Adrenal gland (tissue), 12 donors: Measurements from ENCODE around the gene PEPD. TPM values are rescaled to one million over a fixed set of nuclear protein-coding genes. Genes with fewer than 3 reads are reported as not detected.
A peak's percentile ranks its signal among the peaks of the same experiment; 100 is the strongest.

ENCODE experiments used
- DNase-seq, 7 donors: peaks; one replicate each; pipeline ENCODE4 v3.0.0-alpha.2; 2019 to 2020
- H3K27ac ChIP-seq, 5 donors: fragments of 200-600 bp; sonication (generic) in 4 of 5; 1 replicate in 3 of 5; 2 replicates in 2 of 5; pipeline versions ENCODE4 v1.5.1 to v1.8.0; 2016 to 2020; ENCODE audit warnings: mild to moderate bottlenecking in 1 of 5
- H3K27me3 ChIP-seq: fragments of 200-600 bp; 2 replicates; pipeline ENCODE4 v1.8.0; 2021
- H3K36me3 ChIP-seq, 2 donors: fragments of 200-600 bp; replicated peaks in 1 of 2; 1 replicate in 1 of 2; 2 replicates in 1 of 2; pipeline versions ENCODE4 v1.5.1 to v1.8.0; 2018 to 2022
- H3K4me1 ChIP-seq, 2 donors: fragments of 200-600 bp; replicated peaks in 1 of 2; 1 replicate in 1 of 2; 2 replicates in 1 of 2; pipeline versions ENCODE4 v1.5.1 to v1.8.0; 2018 to 2021
- H3K4me3 ChIP-seq, 4 donors: fragments of 200-600 bp; sonication (generic) in 3 of 4; one replicate each; pipeline ENCODE4 v1.5.1; 2016 to 2018
- H3K9me3 ChIP-seq, 3 donors: fragments of 200-600 bp; sonication (generic) in 1 of 3; replicated peaks in 1 of 3; 1 replicate in 2 of 3; 2 replicates in 1 of 3; pipeline versions ENCODE4 v1.5.1 to v1.8.0; 2016 to 2021
- POLR2A ChIP-seq, 2 donors: fragments of 450-650 bp; IDR thresholded peaks; one replicate each; pipeline ENCODE4 v1.6.1; 2017; ENCODE audit warnings: antibody characterized with exemption in 2 of 2, mild to moderate bottlenecking in 2 of 2, moderate library complexity in 1 of 2
- WGBS, 4 donors: extraction: QIAGEN DNeasy Blood & Tissue Kit in 2 of 4; methylation state at CpG; one replicate each; pipeline versions ENCODE4 v1.1.5 to v1.1.7; 2013 to 2017; 5-methylcytosine and 5-hydroxymethylcytosine counted together
- intact Hi-C, 2 donors: fragments of 100-400 bp; cut with DNase I; formaldehyde crosslinking; loops; one replicate each; pipeline versions ENCODE4 v1.14.1 to v1.15.0; 2022 to 2023
- polyA plus RNA-seq, 3 donors: library from polyadenylated mRNA; stranded (reverse); fragments of 200-250 nt in 2 of 3; fragments of 350-450 nt in 1 of 3; fragmentation: Illumina TruSeq in 1 of 3; extraction: RNeasy Lipid Tissue Mini Kit (QIAGEN cat#74804) in 1 of 3; gene quantifications; one replicate each; pipeline ENCODE4 v1.2.3, GENCODE V29; 2013 to 2014
- total RNA-seq, 9 donors: library from RNA; depleted of rRNA in 4 of 9; stranded (reverse); fragments of >200 nt in 4 of 9; fragments of 120-200 nt in 1 of 9; fragmentation: NEBNext Ultra II Directional in 1 of 9; extraction: Animal tissue kit (Norgen Biotek cat#: 25700) in 1 of 9; gene quantifications; one replicate each; pipeline versions ENCODE4 v1.1.0 to v1.2.4, GENCODE V29; 2013 to 2023
- TF ChIP-seq, protein P1 (sequence below), 6 experiments: fragments of 450-650 bp in 4 of 6; fragments of 200-600 bp in 2 of 6; sonication (generic) in 1 of 6; IDR thresholded peaks; 1 replicate in 5 of 6; 2 replicates in 1 of 6; pipeline versions ENCODE4 v1.5.1 to v1.8.0; 2016 to 2021; ENCODE audit warnings: antibody characterized with exemption in 6 of 6, mild to moderate bottlenecking in 2 of 6, moderate library complexity in 1 of 6
- donor health status: healthy with polysubstance abuse.
- donor health status: Bipolar disorder and iron deficiency.
- donor health status: DM: yes; HTN: yes; CAD: no.
- donor health status: DM: no; HTN: no; CAD: no.
- donor health status: DM: no; HTN: no; CAD: no.
- donor health status: DM: yes; HTN: yes; CAD: no.

The PEPD gene
- total and polyA plus RNA-seq, 12 donors: 24.4 to 311 (median 116) TPM

DNA sequence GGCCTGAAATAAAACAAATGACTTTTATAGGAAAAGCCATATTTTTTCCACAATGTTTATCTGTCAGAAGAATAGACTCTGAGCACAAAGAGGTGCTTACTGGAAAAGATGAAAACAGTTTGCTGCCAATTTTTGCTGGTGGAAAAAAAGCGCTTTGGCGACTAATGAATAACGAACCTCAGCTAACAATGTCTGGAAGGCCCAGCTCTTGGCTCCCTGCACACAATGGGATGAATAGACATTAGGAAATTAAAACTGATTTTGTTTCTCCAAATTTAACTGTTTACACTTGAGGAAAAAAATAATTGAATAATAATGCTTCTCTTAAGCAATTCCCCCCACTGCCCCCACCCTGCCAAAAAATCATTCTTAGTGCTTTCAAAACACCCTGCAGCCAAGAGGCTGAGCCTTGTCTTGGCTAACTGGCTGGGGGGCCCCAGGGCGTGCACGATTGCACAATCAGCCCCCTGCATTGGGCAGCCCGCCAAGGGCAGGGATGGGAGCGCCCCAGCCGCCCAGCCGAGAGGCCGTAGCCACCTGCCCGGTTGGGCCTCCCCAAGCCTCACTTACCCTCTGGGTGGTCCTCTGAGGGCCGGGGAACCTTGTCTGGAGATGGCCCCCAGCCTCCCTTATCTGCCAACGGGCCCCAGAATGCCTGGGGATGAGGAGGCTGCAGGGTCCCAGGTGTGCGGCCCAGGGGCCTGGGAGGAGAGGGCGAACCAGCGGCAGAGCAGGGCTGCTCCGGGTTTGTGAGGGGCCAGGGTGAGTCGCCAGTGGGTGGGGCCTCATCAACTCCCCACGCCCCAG is 131.3 kb downstream of the PEPD start:
- WGBS, 4 donors: 68 to 75% (median 70%) methylated on average over 15 to 19 of the region's 19 CpGs
- Histone ChIP-seq H3K36me3 (peaks cover 0 to 13% of the 10 kb centered on the region in 2 donors), H3K4me1 (peaks cover 16 to 68% of the 10 kb centered on the region in 2 donors), H3K27ac (peak overlapping the region in 2 of 5 donors; percentile 54 to 66), H3K4me3 (no peak overlapping the region), H3K27me3 (no peaks in the 10 kb centered on the region), H3K9me3 (no peaks in the 10 kb centered on the region)
- TF ChIP-seq, protein P1, sequence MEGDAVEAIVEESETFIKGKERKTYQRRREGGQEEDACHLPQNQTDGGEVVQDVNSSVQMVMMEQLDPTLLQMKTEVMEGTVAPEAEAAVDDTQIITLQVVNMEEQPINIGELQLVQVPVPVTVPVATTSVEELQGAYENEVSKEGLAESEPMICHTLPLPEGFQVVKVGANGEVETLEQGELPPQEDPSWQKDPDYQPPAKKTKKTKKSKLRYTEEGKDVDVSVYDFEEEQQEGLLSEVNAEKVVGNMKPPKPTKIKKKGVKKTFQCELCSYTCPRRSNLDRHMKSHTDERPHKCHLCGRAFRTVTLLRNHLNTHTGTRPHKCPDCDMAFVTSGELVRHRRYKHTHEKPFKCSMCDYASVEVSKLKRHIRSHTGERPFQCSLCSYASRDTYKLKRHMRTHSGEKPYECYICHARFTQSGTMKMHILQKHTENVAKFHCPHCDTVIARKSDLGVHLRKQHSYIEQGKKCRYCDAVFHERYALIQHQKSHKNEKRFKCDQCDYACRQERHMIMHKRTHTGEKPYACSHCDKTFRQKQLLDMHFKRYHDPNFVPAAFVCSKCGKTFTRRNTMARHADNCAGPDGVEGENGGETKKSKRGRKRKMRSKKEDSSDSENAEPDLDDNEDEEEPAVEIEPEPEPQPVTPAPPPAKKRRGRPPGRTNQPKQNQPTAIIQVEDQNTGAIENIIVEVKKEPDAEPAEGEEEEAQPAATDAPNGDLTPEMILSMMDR (IDR thresholded peaks at IDR 0.05): no peak
- TF ChIP-seq POLR2A (IDR thresholded peaks at IDR 0.05): no peak
- intact Hi-C loops: no loop called here
- DNase-seq: peak in 2 of 7 donors; percentile 19 to 25

DNA sequence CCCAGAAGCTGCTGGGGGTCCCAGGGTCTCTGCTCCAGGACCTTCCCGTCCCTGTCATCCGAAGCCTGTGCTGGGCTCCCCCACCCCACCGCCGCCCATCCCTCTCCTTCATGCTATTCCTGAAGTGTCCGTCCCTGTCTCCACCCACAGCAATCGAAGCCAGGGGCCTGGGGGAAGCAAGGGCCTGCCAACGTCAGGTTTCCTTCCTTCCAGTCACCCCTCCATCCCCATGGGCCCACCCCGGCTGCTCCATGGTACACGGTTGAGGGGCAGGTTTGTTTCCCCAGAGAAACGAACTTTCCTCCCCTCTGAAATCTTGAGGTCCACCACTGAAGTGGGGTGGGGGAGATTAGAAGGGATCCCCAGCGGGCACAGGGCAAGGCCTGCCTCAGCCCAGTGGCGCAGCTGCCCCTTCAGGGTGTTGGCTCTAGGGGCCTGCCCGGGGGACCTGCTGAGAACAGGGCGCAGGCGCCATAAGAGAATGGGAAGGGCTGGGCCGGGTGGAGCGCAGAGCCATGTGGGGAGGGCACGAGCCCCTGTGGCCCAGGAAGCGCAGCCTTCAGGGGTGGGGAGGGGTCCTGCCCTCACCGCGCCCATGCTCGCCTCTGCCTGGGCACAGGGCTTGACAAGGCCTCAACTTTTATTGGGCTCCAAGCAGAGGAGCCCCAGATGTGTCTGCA is 132.0 kb downstream of the PEPD start:
- no peak for DNase-seq
- H3K27me3 ChIP-seq: no peaks in the 10 kb centered on the region
- peaks cover 18 to 63% of the 10 kb centered on the region in 2 donors for H3K4me1 ChIP-seq
- WGBS, 4 donors: 74 to 84% (median 82%) methylated on average over 17 to 22 of the region's 22 CpGs
- intact Hi-C loops: no loop called here
- H3K36me3 ChIP-seq: peaks cover 0 to 13% of the 10 kb centered on the region in 2 donors
- no peaks in the 10 kb centered on the region for H3K9me3 ChIP-seq
- H3K27ac ChIP-seq: peak overlapping the region in 3 of 5 donors; percentile 13 to 66 (median 54)
- no peak for TF ChIP-seq POLR2A (IDR thresholded peaks at IDR 0.05)
- TF ChIP-seq, protein P1 (IDR thresholded peaks at IDR 0.05): no peak
- H3K4me3 ChIP-seq: no peak overlapping the region

DNA sequence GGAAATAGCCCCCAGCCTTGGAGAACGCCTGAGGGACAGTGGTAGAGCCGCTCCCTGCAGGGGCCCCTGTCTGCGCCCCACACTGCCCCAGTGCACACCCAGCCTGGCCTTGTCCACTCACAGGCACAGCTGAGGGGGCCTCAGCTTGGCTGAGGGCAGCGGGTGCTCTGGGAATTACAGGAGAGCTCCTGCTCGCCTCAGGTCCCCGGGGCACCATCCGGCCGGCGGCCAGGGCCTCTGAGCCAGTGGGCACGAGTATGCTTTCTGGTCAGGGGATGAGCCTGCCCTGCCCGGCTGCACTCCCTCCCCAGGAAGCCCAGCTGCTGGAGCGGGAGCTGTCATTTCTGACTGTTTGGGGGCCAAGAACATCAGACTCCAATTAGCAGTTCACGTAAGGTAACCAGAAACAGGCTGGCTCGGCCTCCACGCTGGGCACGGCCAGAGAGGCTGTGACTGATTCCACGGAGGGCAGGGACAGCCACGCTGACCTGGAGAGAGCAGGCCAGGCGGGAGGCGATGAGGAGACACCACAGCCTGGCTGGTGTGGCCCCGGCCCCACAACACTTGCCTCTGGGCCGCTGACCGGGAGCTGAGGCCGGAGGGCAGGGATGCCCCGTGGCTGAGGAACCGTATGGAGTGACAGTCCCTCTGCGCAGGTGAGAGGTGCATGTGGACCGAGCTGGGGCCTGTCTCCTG is 132.7 kb downstream of the PEPD start:
- H3K27ac ChIP-seq: peak overlapping the region in 2 of 5 donors; percentile 54 to 66
- TF ChIP-seq, protein P1 (IDR thresholded peaks at IDR 0.05): no peak
- TF ChIP-seq POLR2A (IDR thresholded peaks at IDR 0.05): no peak
- H3K9me3 ChIP-seq: no peaks in the 10 kb centered on the region
- intact Hi-C loops: no loop called here
- H3K4me3 ChIP-seq: no peak overlapping the region
- WGBS, 4 donors: 83 to 95% (median 85%) methylated on average over 12 to 28 of the region's 28 CpGs
- H3K4me1 ChIP-seq: peaks cover 18 to 57% of the 10 kb centered on the region in 2 donors
- DNase-seq: peak in 1 of 7 donors; percentile 58
- no peaks in the 10 kb centered on the region for H3K27me3 ChIP-seq
- peaks cover 0 to 13% of the 10 kb centered on the region in 2 donors for H3K36me3 ChIP-seq

DNA sequence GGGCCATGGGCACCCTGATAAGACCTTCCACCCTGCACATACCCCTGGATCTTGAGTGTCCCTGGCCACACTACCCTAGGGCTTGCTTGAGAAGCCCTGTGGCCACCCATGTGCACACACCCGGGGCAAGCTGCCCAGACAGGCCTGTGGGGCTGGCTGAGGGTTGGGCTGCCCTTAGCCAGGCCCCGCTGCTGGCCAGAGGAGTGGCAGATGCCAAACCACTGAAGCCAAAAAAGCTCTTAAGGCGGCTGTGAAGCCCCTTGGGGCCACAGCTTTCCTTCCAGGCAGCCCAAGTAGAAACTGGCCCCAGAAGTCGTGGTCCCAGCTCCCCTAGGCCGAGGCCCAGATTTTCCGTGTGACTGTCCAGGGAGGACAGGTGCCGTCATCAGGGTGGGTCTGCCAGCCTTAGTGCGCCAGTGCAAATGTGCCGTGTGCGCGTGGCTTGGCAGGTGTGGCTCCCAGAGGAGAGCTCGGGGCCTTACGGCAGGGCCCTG is 133.3 kb downstream of the PEPD start:
- 80 to 93% (median 91%) methylated on average over 9 to 13 of the region's 13 CpGs for WGBS, 4 donors
- intact Hi-C loops: no loop called here
- H3K9me3 ChIP-seq: no peaks in the 10 kb centered on the region
- H3K27me3 ChIP-seq: no peaks in the 10 kb centered on the region
- no peak for DNase-seq
- no peak overlapping the region for H3K4me3 ChIP-seq
- TF ChIP-seq, protein P1 (IDR thresholded peaks at IDR 0.05): no peak
- no peak for TF ChIP-seq POLR2A (IDR thresholded peaks at IDR 0.05)
- H3K36me3 ChIP-seq: peaks cover 0 to 13% of the 10 kb centered on the region in 2 donors
- H3K27ac ChIP-seq: peak overlapping the region in 2 of 5 donors; percentile 54 to 66
- H3K4me1 ChIP-seq: peaks cover 18 to 51% of the 10 kb centered on the region in 2 donors
